Measurements from ENCODE around the gene ZFYVE26. TPM values are rescaled to one million over a fixed set of nuclear protein-coding genes. Genes with fewer than 3 reads are reported as not detected.

Gene ZFYVE26
- total RNA-seq, 1 experiment from 2014 or later: 21.1 TPM

GRCh38 chr14:67815573-67816225, 691 bp downstream of the ZFYVE26 start:
- Histone ChIP-seq H3K4me2 (ENCODE audit: low read length) (peak overlapping the region; percentile 89), H3K9me3 (ENCODE audit: low read length) (no peaks in the 10 kb centered on the region), H3K27me3 (ENCODE audit: low read length) (no peaks in the 10 kb centered on the region), H3K36me3 (ENCODE audit: low read depth, low read length) (peaks cover 4% of the 10 kb centered on the region; the same call in 1 of the 2 replicates), H3K27ac (ENCODE audit: low read length) (peak overlapping the region; percentile 24), H2AFZ (ENCODE audit: low read length) (peak overlapping the region; percentile 88), H4K20me1 (ENCODE audit: low read length) (no peaks in the 10 kb centered on the region), H3K4me3 (ENCODE audit: low read length) (peak overlapping the region; percentile 82), H3K4me1 (ENCODE audit: insufficient read depth, low read length) (peaks cover 25% of the 10 kb centered on the region), H3K9ac (ENCODE audit: low read length) (peak overlapping the region; percentile 79), H3K9me2 (replicated peaks; ENCODE audit: low read length) (no peaks in the 10 kb centered on the region), H3K79me2 (ENCODE audit: low read length) (peaks cover 22% of the 10 kb centered on the region), H3F3A (ENCODE audit: low read length, unreplicated experiment) (no peaks in the 10 kb centered on the region)
- TF ChIP-seq EZH2phosphoT487 (IDR thresholded peaks at IDR 0.05; ENCODE audit: borderline replicate concordance, low read length): no peak
- TF ChIP-seq, protein P1, sequence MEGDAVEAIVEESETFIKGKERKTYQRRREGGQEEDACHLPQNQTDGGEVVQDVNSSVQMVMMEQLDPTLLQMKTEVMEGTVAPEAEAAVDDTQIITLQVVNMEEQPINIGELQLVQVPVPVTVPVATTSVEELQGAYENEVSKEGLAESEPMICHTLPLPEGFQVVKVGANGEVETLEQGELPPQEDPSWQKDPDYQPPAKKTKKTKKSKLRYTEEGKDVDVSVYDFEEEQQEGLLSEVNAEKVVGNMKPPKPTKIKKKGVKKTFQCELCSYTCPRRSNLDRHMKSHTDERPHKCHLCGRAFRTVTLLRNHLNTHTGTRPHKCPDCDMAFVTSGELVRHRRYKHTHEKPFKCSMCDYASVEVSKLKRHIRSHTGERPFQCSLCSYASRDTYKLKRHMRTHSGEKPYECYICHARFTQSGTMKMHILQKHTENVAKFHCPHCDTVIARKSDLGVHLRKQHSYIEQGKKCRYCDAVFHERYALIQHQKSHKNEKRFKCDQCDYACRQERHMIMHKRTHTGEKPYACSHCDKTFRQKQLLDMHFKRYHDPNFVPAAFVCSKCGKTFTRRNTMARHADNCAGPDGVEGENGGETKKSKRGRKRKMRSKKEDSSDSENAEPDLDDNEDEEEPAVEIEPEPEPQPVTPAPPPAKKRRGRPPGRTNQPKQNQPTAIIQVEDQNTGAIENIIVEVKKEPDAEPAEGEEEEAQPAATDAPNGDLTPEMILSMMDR (conservative IDR thresholded peaks at IDR 0.05; ENCODE audit: low read depth, low read length): no peak
- no peak for TF ChIP-seq EZH2 (IDR thresholded peaks at IDR 0.05; ENCODE audit: low read length, unreplicated experiment)
- CTCF ChIA-PET: interaction anchor here (1.0 kb wide), 1 partner anchor 111 kb away, joined by 3 read pairs; no protein-coding TSS in a partner anchor
- DNase-seq (peak; percentile 41), ATAC-seq (peak; percentile 48)
- POLR2A ChIA-PET (ENCODE audit: unreplicated experiment): interaction anchor here (0.6 to 0.7 kb wide), 3 partner anchors 203 to 1337 kb away, joined by 3 to 14 read pairs (median 6); partner anchors contain the start of gene ZFP36L1
- BruUV-seq (replicated peaks): TSS peak; percentile 52
- intact Hi-C loops (cut with micrococcal nuclease): no loop called here

GRCh38 chr14:67814821-67815220, 1.6 kb downstream of the ZFYVE26 start:
- Histone ChIP-seq H4K20me1 (ENCODE audit: low read length) (no peaks in the 10 kb centered on the region), H2AFZ (ENCODE audit: low read length) (no peak overlapping the region), H3K27me3 (ENCODE audit: low read length) (no peaks in the 10 kb centered on the region), H3K36me3 (ENCODE audit: low read depth, low read length) (peaks cover 13% of the 10 kb centered on the region; the same call in 1 of the 2 replicates), H3K9ac (ENCODE audit: low read length) (no peak overlapping the region), H3K4me1 (ENCODE audit: insufficient read depth, low read length) (peaks cover 18% of the 10 kb centered on the region), H3K27ac (ENCODE audit: low read length) (no peak overlapping the region), H3F3A (ENCODE audit: low read length, unreplicated experiment) (no peaks in the 10 kb centered on the region), H3K9me2 (replicated peaks; ENCODE audit: low read length) (no peaks in the 10 kb centered on the region), H3K4me2 (ENCODE audit: low read length) (peak overlapping the region; percentile 89), H3K9me3 (ENCODE audit: low read length) (no peaks in the 10 kb centered on the region), H3K79me2 (ENCODE audit: low read length) (peaks cover 22% of the 10 kb centered on the region), H3K4me3 (ENCODE audit: low read length) (peak overlapping the region; percentile 82)
- TF ChIP-seq EZH2 (IDR thresholded peaks at IDR 0.05; ENCODE audit: low read length, unreplicated experiment) (no peak), EZH2phosphoT487 (IDR thresholded peaks at IDR 0.05; ENCODE audit: borderline replicate concordance, low read length) (no peak)
- TF ChIP-seq, protein P1 (conservative IDR thresholded peaks at IDR 0.05; ENCODE audit: low read depth, low read length): no peak
- intact Hi-C loops (cut with micrococcal nuclease): no loop called here
- ATAC-seq (no peak), DNase-seq (no peak)
- ChIA-PET CTCF (no interaction called here), POLR2A (ENCODE audit: unreplicated experiment) (no interaction called here)
- no TSS peak for BruUV-seq (replicated peaks)

GRCh38 chr14:67806246-67806645, 10.1 kb downstream of the ZFYVE26 start:
- no peaks in the 10 kb centered on the region for H3K27me3 ChIP-seq (ENCODE audit: low read length)
- H3K79me2 ChIP-seq (ENCODE audit: low read length): no peaks in the 10 kb centered on the region
- no TSS peak for BruUV-seq (replicated peaks)
- H2AFZ ChIP-seq (ENCODE audit: low read length): no peak overlapping the region
- no peak overlapping the region for H3K9ac ChIP-seq (ENCODE audit: low read length)
- no peaks in the 10 kb centered on the region for H3K4me1 ChIP-seq (ENCODE audit: insufficient read depth, low read length)
- POLR2A ChIA-PET (ENCODE audit: unreplicated experiment): no interaction called here
- TF ChIP-seq EZH2phosphoT487 (IDR thresholded peaks at IDR 0.05; ENCODE audit: borderline replicate concordance, low read length) (no peak), EZH2 (IDR thresholded peaks at IDR 0.05; ENCODE audit: low read length, unreplicated experiment) (no peak)
- TF ChIP-seq, protein P1 (conservative IDR thresholded peaks at IDR 0.05; ENCODE audit: low read depth, low read length): no peak
- H3K4me2 ChIP-seq (ENCODE audit: low read length): no peak overlapping the region
- DNase-seq: no peak
- no peak overlapping the region for H3K4me3 ChIP-seq (ENCODE audit: low read length)
- H3K36me3 ChIP-seq (ENCODE audit: low read depth, low read length): peaks cover 55% of the 10 kb centered on the region
- no peaks in the 10 kb centered on the region for H3F3A ChIP-seq (ENCODE audit: low read length, unreplicated experiment)
- CTCF ChIA-PET: no interaction called here
- no peak for ATAC-seq
- H3K27ac ChIP-seq (ENCODE audit: low read length): no peak overlapping the region
- H3K9me2 ChIP-seq (replicated peaks; ENCODE audit: low read length): no peaks in the 10 kb centered on the region
- intact Hi-C loops (cut with micrococcal nuclease): no loop called here
- H4K20me1 ChIP-seq (ENCODE audit: low read length): no peaks in the 10 kb centered on the region
- no peaks in the 10 kb centered on the region for H3K9me3 ChIP-seq (ENCODE audit: low read length)
